ENCODE data around the gene AGK. TPM values are rescaled to one million over a fixed set of nuclear protein-coding genes. Genes with fewer than 3 reads are reported as not detected.

AGK gene
- total and polyA plus RNA-seq, 2 experiments from 2014 or later = 21.9 to 37.9 TPM

DNA sequence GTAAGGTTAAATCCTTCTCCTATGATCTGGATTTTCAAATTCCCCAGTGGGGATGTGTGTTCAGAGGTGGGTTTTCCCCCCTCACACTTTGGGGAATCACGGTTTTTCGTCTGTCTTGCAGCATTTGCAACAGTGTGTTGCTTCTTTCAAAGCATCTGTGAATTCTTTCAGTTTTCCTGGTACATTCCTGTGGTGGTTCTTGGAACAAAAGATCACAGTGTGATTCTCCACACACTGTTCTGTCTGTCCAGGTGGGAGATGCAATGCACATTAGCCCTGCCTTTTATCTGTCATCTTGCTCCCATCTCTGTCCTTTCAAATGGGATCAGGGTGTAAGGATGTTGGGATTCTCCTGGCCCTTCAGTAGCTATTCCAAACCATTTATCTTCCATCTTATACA is 11.8 kb downstream of the AGK start:
- Mint-ChIP-seq H3K4me3 (no peak overlapping the region), H3K27ac (no peak overlapping the region), H3K36me3 (ENCODE audit: low read depth) (peaks cover 71% of the 10 kb centered on the region), H3K9me3 (peaks cover 7% of the 10 kb centered on the region; the same call in 1 of the 3 replicates), H3K27me3 (ENCODE audit: insufficient read depth, low read depth, poor library complexity) (peaks cover 2% of the 10 kb centered on the region), H3K4me1 (peaks cover 29% of the 10 kb centered on the region)
- Histone ChIP-seq H3K27ac (ENCODE audit: low read depth) (no peak overlapping the region), H3K79me2 (replicated peaks; ENCODE audit: insufficient read depth) (0 out of 2 replicates have a peak, but pooled peaks cover 3% of the 10 kb centered on the region), H3F3A (replicated peaks; ENCODE audit: low read depth) (no peaks in the 10 kb centered on the region), H3K36me3 (ENCODE audit: insufficient read depth) (peaks cover 7% of the 10 kb centered on the region), H3K4me3 (no peak overlapping the region), H3K4me2 (no peak overlapping the region), H3K27me3 (ENCODE audit: insufficient read depth) (no peaks in the 10 kb centered on the region), H3K9me2 (ENCODE audit: insufficient read depth) (0 out of 2 replicates have a peak, but pooled peaks cover 3% of the 10 kb centered on the region), H4K20me1 (replicated peaks; ENCODE audit: insufficient read depth) (no peaks in the 10 kb centered on the region), H3K4me1 (ENCODE audit: insufficient read depth) (peaks cover 3% of the 10 kb centered on the region; the same call in 1 of the 2 replicates), H2AFZ (no peak overlapping the region)
- TF ChIP-seq, protein P1, sequence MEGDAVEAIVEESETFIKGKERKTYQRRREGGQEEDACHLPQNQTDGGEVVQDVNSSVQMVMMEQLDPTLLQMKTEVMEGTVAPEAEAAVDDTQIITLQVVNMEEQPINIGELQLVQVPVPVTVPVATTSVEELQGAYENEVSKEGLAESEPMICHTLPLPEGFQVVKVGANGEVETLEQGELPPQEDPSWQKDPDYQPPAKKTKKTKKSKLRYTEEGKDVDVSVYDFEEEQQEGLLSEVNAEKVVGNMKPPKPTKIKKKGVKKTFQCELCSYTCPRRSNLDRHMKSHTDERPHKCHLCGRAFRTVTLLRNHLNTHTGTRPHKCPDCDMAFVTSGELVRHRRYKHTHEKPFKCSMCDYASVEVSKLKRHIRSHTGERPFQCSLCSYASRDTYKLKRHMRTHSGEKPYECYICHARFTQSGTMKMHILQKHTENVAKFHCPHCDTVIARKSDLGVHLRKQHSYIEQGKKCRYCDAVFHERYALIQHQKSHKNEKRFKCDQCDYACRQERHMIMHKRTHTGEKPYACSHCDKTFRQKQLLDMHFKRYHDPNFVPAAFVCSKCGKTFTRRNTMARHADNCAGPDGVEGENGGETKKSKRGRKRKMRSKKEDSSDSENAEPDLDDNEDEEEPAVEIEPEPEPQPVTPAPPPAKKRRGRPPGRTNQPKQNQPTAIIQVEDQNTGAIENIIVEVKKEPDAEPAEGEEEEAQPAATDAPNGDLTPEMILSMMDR (conservative IDR thresholded peaks at IDR 0.05; ENCODE audit: low read depth in 2 of 2) = no peak
- TF ChIP-seq, protein P2, sequence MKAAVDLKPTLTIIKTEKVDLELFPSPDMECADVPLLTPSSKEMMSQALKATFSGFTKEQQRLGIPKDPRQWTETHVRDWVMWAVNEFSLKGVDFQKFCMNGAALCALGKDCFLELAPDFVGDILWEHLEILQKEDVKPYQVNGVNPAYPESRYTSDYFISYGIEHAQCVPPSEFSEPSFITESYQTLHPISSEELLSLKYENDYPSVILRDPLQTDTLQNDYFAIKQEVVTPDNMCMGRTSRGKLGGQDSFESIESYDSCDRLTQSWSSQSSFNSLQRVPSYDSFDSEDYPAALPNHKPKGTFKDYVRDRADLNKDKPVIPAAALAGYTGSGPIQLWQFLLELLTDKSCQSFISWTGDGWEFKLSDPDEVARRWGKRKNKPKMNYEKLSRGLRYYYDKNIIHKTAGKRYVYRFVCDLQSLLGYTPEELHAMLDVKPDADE (IDR thresholded peaks at IDR 0.05) = no peak
- no peak for TF ChIP-seq ZNF114 (CRISPR knock-in tag; IDR thresholded peaks at IDR 0.05)
- DNase-seq (ENCODE audit: low spot score) (no peak), ATAC-seq (no peak)

DNA sequence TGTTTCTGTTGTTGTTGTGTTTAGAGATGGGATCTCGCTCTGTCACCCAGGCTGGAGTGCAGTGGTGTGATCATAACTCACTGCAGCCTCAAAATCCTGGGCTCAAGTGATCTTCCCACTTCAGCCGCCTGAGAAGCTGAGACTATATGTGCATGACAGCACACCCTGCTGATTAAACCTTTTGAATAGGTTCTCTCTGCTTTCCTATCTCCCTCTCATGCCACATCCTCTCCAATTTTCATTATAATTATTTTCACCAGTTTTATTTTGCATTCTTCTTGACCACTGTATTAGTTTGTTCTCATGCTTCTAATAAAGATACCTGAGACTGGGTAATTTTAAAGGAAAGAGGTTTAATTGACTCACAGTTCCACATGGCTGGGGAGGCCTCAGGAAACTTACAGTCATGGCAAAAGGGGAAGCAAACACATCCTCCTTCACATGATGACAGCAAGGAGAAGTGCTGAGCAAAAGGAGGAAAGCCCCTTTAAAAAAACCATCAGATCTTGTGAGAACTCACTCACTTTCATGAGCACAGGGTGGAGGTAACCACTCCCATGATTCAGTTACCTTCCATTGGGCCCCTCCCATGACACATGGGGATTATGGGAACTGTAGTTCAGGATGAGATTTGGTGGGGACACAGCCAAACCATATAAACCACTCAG is 12.9 kb downstream of the AGK start:
- DNase-seq (ENCODE audit: low spot score) (peak; percentile 71), ATAC-seq (peak; percentile 95)
- Mint-ChIP-seq H3K36me3 (ENCODE audit: low read depth) (peaks cover 59% of the 10 kb centered on the region), H3K4me3 (no peak overlapping the region), H3K27ac (peak overlapping the region; percentile 50), H3K9me3 (peaks cover 7% of the 10 kb centered on the region; the same call in 1 of the 3 replicates), H3K4me1 (peaks cover 30% of the 10 kb centered on the region), H3K27me3 (ENCODE audit: insufficient read depth, low read depth, poor library complexity) (peaks cover 2% of the 10 kb centered on the region)
- H2AFZ ChIP-seq = no peak overlapping the region
- 0 out of 2 replicates have a peak, but pooled peaks cover 3% of the 10 kb centered on the region for H3K9me2 ChIP-seq (ENCODE audit: insufficient read depth)
- no peaks in the 10 kb centered on the region for H3K79me2 ChIP-seq (replicated peaks; ENCODE audit: insufficient read depth)
- peaks cover 6% of the 10 kb centered on the region for H3K36me3 ChIP-seq (ENCODE audit: insufficient read depth)
- no peak overlapping the region; the same call in 1 of the 2 replicates for H3K4me2 ChIP-seq
- H4K20me1 ChIP-seq (replicated peaks; ENCODE audit: insufficient read depth) = no peaks in the 10 kb centered on the region
- no peaks in the 10 kb centered on the region for H3K27me3 ChIP-seq (ENCODE audit: insufficient read depth)
- H3K4me1 ChIP-seq (ENCODE audit: insufficient read depth) = peaks cover 3% of the 10 kb centered on the region; the same call in 1 of the 2 replicates
- peak overlapping the region; percentile 48; the same call in 1 of the 2 replicates for H3K27ac ChIP-seq (ENCODE audit: low read depth)
- TF ChIP-seq, protein P2 (IDR thresholded peaks at IDR 0.05) = peak; percentile 1; the same call in 1 of the 2 replicates
- no peak for TF ChIP-seq ZNF114 (CRISPR knock-in tag; IDR thresholded peaks at IDR 0.05)
- TF ChIP-seq, protein P3, sequence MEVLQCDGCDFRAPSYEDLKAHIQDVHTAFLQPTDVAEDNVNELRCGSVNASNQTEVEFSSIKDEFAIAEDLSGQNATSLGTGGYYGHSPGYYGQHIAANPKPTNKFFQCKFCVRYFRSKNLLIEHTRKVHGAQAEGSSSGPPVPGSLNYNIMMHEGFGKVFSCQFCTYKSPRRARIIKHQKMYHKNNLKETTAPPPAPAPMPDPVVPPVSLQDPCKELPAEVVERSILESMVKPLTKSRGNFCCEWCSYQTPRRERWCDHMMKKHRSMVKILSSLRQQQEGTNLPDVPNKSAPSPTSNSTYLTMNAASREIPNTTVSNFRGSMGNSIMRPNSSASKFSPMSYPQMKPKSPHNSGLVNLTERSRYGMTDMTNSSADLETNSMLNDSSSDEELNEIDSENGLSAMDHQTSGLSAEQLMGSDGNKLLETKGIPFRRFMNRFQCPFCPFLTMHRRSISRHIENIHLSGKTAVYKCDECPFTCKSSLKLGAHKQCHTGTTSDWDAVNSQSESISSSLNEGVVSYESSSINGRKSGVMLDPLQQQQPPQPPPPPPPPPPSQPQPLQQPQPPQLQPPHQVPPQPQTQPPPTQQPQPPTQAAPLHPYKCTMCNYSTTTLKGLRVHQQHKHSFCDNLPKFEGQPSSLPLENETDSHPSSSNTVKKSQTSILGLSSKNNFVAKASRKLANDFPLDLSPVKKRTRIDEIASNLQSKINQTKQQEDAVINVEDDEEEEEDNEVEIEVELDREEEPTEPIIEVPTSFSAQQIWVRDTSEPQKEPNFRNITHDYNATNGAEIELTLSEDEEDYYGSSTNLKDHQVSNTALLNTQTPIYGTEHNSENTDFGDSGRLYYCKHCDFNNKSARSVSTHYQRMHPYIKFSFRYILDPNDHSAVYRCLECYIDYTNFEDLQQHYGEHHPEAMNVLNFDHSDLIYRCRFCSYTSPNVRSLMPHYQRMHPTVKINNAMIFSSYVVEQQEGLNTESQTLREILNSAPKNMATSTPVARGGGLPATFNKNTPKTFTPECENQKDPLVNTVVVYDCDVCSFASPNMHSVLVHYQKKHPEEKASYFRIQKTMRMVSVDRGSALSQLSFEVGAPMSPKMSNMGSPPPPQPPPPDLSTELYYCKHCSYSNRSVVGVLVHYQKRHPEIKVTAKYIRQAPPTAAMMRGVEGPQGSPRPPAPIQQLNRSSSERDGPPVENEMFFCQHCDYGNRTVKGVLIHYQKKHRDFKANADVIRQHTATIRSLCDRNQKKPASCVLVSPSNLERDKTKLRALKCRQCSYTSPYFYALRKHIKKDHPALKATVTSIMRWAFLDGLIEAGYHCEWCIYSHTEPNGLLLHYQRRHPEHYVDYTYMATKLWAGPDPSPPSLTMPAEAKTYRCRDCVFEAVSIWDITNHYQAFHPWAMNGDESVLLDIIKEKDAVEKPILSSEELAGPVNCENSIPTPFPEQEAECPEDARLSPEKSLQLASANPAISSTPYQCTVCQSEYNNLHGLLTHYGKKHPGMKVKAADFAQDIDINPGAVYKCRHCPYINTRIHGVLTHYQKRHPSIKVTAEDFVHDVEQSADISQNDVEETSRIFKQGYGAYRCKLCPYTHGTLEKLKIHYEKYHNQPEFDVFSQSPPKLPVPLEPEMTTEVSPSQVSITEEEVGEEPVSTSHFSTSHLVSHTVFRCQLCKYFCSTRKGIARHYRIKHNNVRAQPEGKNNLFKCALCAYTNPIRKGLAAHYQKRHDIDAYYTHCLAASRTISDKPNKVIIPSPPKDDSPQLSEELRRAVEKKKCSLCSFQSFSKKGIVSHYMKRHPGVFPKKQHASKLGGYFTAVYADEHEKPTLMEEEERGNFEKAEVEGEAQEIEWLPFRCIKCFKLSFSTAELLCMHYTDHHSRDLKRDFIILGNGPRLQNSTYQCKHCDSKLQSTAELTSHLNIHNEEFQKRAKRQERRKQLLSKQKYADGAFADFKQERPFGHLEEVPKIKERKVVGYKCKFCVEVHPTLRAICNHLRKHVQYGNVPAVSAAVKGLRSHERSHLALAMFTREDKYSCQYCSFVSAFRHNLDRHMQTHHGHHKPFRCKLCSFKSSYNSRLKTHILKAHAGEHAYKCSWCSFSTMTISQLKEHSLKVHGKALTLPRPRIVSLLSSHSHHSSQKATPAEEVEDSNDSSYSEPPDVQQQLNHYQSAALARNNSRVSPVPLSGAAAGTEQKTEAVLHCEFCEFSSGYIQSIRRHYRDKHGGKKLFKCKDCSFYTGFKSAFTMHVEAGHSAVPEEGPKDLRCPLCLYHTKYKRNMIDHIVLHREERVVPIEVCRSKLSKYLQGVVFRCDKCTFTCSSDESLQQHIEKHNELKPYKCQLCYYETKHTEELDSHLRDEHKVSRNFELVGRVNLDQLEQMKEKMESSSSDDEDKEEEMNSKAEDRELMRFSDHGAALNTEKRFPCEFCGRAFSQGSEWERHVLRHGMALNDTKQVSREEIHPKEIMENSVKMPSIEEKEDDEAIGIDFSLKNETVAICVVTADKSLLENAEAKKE (CRISPR knock-in tag; IDR thresholded peaks at IDR 0.05) = no peak
- TF ChIP-seq STAT1 (IDR thresholded peaks at IDR 0.05; ENCODE audit: unreplicated experiment) = no peak
- TF ChIP-seq, protein P1 (conservative IDR thresholded peaks at IDR 0.05; ENCODE audit: low read depth in 2 of 2) = no peak
- TF ChIP-seq CREB1 (CRISPR knock-in tag; IDR thresholded peaks at IDR 0.05; ENCODE audit: low read depth) = no peak
- H3K4me3 ChIP-seq = no peak overlapping the region
- H3F3A ChIP-seq (replicated peaks; ENCODE audit: low read depth) = no peaks in the 10 kb centered on the region
